A549 (cell line): ENCODE measurements around the gene ASTL. TPM values are rescaled to one million over a fixed set of nuclear protein-coding genes. Genes with fewer than 3 reads are reported as not detected.
A peak's percentile ranks its signal among the peaks of the same experiment; 100 is the strongest.

Experiments
- ATAC-seq, 2 experiments: fragments of 200-7000 bp in 1 of 2; fragments of >200 bp in 1 of 2; cut with Nextera tagmentation in 1 of 2; cut with Tn5 transposase in 1 of 2; 3 replicates each; pipeline versions ENCODE4 v1.8.0 to v1.9.1; 2018 to 2020; ENCODE audit warnings: mild to moderate bottlenecking in 1 of 2, moderate library complexity in 1 of 2
- CTCF ChIA-PET: fragments of 300-600 bp; sonication (Branson Sonifier 250); formaldehyde crosslinking; extraction: SDS; loops from one replicate; lab custom pipeline; 2021; ENCODE audit warnings: antibody characterized with exemption, inconsistent platforms; lab: Yijun Ruan, JAX
- POLR2A ChIA-PET: fragments of 350-600 bp; formaldehyde crosslinking; extraction: SDS; loops from one replicate; lab custom pipeline; 2021; ENCODE audit warnings: antibody characterized with exemption, inconsistent platforms; lab: Yijun Ruan, JAX
- DNase-seq, 2 experiments: peaks; one replicate each; pipeline versions ENCODE4 v3.0.0 to v3.0.0-alpha.2; 2011 to 2016; ENCODE audit warnings: low read depth in 1 of 2, low spot score in 1 of 2
- FAIRE-seq: peaks from 2 replicates; lab custom pipeline; 2011; peaks lifted over from hg19 to GRCh38; lab: Jason Lieb, UNC
- H3K27ac ChIP-seq, 2 experiments: fragments of >200 bp; sonication (Bioruptor Twin); formaldehyde crosslinking; 3 replicates each; pipeline ENCODE4 v1.5.1; 2016 to 2017
- H3K4me1 ChIP-seq: fragments of >200 bp; sonication (Bioruptor Twin); formaldehyde crosslinking; 3 replicates; pipeline ENCODE4 v1.6.1; 2016
- H3K4me2 ChIP-seq: fragments of >200 bp; sonication (Bioruptor Twin); formaldehyde crosslinking; 3 replicates; pipeline ENCODE4 v1.6.1; 2016
- H3K4me3 ChIP-seq: fragments of >200 bp; sonication (Bioruptor Twin); formaldehyde crosslinking; 3 replicates; pipeline ENCODE4 v1.5.1; 2016
- H3K9me3 ChIP-seq: fragments of >200 bp; sonication (Bioruptor Twin); formaldehyde crosslinking; 3 replicates; pipeline ENCODE4 v1.6.1; 2016
- BHLHE40 ChIP-seq: IDR thresholded peaks from 2 replicates; pipeline ENCODE4 v1.6.1; 2012; ENCODE audit warnings: low read depth, low read length, inconsistent platforms
- CBX2 ChIP-seq: fragments of 200-600 bp; sonication (generic); IDR thresholded peaks from 2 replicates; pipeline ENCODE4 v1.6.1; 2016; ENCODE audit warnings: low read depth, mild to moderate bottlenecking, borderline replicate concordance
- GATA3 ChIP-seq: IDR thresholded peaks from 2 replicates; pipeline ENCODE4 v1.6.1; 2012; ENCODE audit warnings: borderline replicate concordance
- HOXA7 ChIP-seq: fragments of 250-450 bp; sonication (Bioruptor Pico); IDR thresholded peaks from 2 replicates; pipeline ENCODE4 v1.5.0; 2020; ENCODE audit warnings: mild to moderate bottlenecking, moderate library complexity
- HOXB13 ChIP-seq: fragments of 250-450 bp; sonication (Bioruptor Pico); IDR thresholded peaks from 2 replicates; pipeline ENCODE4 v1.5.0; 2020; ENCODE audit warnings: low read depth, mild to moderate bottlenecking, moderate library complexity
- JUN ChIP-seq, 2 experiments: fragments of >200 bp; sonication (Bioruptor Twin); formaldehyde crosslinking; IDR thresholded peaks; 2 replicates in 1 of 2; 3 replicates in 1 of 2; pipeline ENCODE4 v1.6.1; 2016 to 2017
- JUNB ChIP-seq: fragments of >200 bp; sonication (Bioruptor Twin); formaldehyde crosslinking; IDR thresholded peaks from 2 replicates; pipeline ENCODE4 v1.6.1; 2016
- KDM5A ChIP-seq: fragments of 200-600 bp; sonication (generic); IDR thresholded peaks from 2 replicates; pipeline ENCODE4 v1.6.1; 2016; ENCODE audit warnings: antibody characterized with exemption, mild to moderate bottlenecking
- NR3C1 ChIP-seq: fragments of >200 bp; sonication (Bioruptor Twin); formaldehyde crosslinking; IDR thresholded peaks from 3 replicates; pipeline ENCODE4 v1.6.1; 2017
- PHF8 ChIP-seq: fragments of 200-600 bp; sonication (generic); IDR thresholded peaks from 2 replicates; pipeline ENCODE4 v1.6.1; 2016; ENCODE audit warnings: low read depth, mild to moderate bottlenecking, antibody characterized with exemption, moderate library complexity, borderline replicate concordance
- POLR2A ChIP-seq: IDR thresholded peaks from 2 replicates; pipeline ENCODE4 v1.6.1; 2012; ENCODE audit warnings: mild to moderate bottlenecking, low read length
- POLR2AphosphoS2 ChIP-seq: conservative IDR thresholded peaks from 2 replicates; pipeline ENCODE4 v1.6.1; 2012; ENCODE audit warnings: low read length, improper control_type of control experiment, inconsistent platforms
- TP53 ChIP-seq: fragments of 250-450 bp; sonication (Bioruptor Pico); IDR thresholded peaks from 2 replicates; pipeline ENCODE4 v1.5.0; 2021; ENCODE audit warnings: mild to moderate bottlenecking, moderate library complexity
- ZNF302 ChIP-seq: fragments of 250-450 bp; sonication (Bioruptor Pico); IDR thresholded peaks from 2 replicates; pipeline ENCODE4 v1.9.0; 2021; ENCODE audit warnings: inconsistent platforms, mild to moderate bottlenecking, moderate library complexity
- WGBS: methylation state at CpG from one replicate; pipeline ENCODE4 v1.1.6; 2017; ENCODE audit errors: missing lambda C conversion rate; 5-methylcytosine and 5-hydroxymethylcytosine counted together
- polyA plus RNA-seq, 4 experiments: library from polyadenylated mRNA; depleted of rRNA in 3 of 4; stranded (reverse); fragments of >200 nt; fragmentation: RNase III in 1 of 4; extraction: RNeasy Plus Mini Kit Qiagen cat#74134 plus additional on column Dnase treatment in 1 of 4; gene quantifications; 2 replicates in 3 of 4; 3 replicates in 1 of 4; pipeline ENCODE4 v1.2.3, GENCODE V29; 2011 to 2017
- TF ChIP-seq, protein P1 (sequence below): fragments of >200 bp; sonication (Bioruptor Twin); formaldehyde crosslinking; IDR thresholded peaks from 3 replicates; pipeline ENCODE4 v1.6.1; 2016
- TF ChIP-seq, protein P2 (sequence below): fragments of 200-600 bp; sonication (generic); IDR thresholded peaks from 2 replicates; pipeline ENCODE4 v1.6.1; 2016; ENCODE audit warnings: antibody characterized with exemption, mild to moderate bottlenecking, moderate library complexity
- TF ChIP-seq, protein P3 (sequence below): fragments of 450-650 bp; IDR thresholded peaks from 2 replicates; pipeline ENCODE4 v1.6.1; 2014; ENCODE audit warnings: antibody characterized with exemption
- TF ChIP-seq, protein P4 (sequence below): IDR thresholded peaks from 2 replicates; pipeline ENCODE4 v1.6.1; 2012

ASTL gene
- polyA plus RNA-seq, 2 of the 4 experiments (the other 2 are of a cell fraction), result not detected

DNA sequence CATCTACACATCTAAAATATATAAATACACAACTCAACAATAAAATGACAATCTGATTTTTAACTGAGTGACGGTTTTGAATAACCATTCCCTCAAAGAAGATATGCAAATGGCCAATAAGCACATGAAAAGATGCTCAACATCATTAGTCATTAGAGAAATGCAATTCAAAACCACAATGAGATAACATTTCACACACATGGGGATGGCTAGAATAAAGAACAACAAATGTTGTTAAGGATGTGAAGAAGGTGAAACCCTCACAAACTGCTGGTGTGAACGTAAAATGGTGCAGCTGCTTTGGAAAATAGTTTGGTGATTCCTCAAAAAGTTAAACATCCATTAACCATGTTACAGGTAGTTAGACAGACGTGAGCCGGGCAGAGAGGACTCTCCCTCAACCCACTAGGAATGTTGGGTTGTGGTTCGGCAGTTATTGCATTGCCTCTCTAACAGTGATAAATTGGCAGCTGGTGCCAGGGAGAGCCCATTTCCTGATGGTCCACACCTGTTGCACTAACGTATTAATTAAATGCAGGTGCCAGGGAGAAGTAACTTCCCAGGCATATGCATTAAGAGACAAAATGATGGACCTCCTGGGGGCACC is 29.2 kb upstream of the ASTL start (continued):
- TF ChIP-seq PHF8 (no peak), TP53 (CRISPR knock-in tag) (no peak), KDM5A (no peak), HOXA7 (CRISPR knock-in tag) (no peak), POLR2AphosphoS2 (no peak)
- TF ChIP-seq, protein P1, sequence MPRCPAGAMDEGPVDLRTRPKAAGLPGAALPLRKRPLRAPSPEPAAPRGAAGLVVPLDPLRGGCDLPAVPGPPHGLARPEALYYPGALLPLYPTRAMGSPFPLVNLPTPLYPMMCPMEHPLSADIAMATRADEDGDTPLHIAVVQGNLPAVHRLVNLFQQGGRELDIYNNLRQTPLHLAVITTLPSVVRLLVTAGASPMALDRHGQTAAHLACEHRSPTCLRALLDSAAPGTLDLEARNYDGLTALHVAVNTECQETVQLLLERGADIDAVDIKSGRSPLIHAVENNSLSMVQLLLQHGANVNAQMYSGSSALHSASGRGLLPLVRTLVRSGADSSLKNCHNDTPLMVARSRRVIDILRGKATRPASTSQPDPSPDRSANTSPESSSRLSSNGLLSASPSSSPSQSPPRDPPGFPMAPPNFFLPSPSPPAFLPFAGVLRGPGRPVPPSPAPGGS, result no peak
- TF ChIP-seq, protein P2, sequence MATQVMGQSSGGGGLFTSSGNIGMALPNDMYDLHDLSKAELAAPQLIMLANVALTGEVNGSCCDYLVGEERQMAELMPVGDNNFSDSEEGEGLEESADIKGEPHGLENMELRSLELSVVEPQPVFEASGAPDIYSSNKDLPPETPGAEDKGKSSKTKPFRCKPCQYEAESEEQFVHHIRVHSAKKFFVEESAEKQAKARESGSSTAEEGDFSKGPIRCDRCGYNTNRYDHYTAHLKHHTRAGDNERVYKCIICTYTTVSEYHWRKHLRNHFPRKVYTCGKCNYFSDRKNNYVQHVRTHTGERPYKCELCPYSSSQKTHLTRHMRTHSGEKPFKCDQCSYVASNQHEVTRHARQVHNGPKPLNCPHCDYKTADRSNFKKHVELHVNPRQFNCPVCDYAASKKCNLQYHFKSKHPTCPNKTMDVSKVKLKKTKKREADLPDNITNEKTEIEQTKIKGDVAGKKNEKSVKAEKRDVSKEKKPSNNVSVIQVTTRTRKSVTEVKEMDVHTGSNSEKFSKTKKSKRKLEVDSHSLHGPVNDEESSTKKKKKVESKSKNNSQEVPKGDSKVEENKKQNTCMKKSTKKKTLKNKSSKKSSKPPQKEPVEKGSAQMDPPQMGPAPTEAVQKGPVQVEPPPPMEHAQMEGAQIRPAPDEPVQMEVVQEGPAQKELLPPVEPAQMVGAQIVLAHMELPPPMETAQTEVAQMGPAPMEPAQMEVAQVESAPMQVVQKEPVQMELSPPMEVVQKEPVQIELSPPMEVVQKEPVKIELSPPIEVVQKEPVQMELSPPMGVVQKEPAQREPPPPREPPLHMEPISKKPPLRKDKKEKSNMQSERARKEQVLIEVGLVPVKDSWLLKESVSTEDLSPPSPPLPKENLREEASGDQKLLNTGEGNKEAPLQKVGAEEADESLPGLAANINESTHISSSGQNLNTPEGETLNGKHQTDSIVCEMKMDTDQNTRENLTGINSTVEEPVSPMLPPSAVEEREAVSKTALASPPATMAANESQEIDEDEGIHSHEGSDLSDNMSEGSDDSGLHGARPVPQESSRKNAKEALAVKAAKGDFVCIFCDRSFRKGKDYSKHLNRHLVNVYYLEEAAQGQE, result no peak
- TF ChIP-seq, all 56 proteins: peak for 0

DNA sequence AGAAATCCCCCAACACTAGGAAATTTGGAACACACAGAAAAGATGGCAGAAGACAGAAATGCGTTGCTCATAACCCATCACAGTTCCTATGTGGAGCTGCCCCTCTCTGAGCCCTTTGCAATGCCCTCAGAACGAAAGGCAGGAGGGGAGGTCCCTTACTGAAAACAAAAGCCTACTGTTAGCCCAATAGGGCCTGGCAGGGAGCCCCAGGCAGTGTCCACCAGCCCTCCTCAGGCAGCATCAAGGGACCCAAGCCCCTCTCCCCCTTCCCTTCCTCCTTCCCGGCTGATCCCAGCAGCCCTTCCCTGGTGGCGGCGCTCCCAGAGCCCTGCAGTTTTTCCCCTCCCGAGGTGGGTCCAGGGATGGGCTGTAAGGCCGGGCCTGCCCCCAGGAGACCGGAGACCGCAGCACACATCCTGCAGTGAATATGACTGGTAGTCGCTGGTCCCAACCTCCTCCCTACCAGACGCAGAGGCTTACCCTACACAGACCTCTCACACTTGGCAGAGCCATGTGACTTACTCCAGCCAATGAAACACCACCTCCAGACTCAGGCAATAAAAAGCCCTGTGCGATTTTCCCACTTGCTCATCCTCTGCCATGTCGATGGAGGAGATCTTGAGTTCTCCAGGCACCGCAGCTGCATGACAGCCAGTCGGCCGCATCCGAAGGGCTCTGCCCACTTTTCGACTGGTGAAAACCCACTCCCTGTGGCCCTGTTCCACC is 26.3 kb upstream of the ASTL start:
- Histone ChIP-seq H3K9me3 (no peaks in the 10 kb centered on the region), H3K4me2 (no peak overlapping the region), H3K4me3 (no peak overlapping the region), H3K27ac (no peak overlapping the region), H3K4me1 (no peaks in the 10 kb centered on the region)
- DNase-seq (no peak), FAIRE-seq (no peak), ATAC-seq (peak; percentile 30 to 61; a peak in 4 of 6 replicates)
- ChIA-PET CTCF (interaction anchor here (0.9 to 2.9 kb wide), 3 partner anchors 9 to 62 kb away, joined by 3 to 14 read pairs (median 3); partner anchors contain the start of gene ASTL), POLR2A (no interaction called here)
- WGBS, result 81% methylated on average over 18 of the region's 18 CpGs
- TF ChIP-seq, protein P3, sequence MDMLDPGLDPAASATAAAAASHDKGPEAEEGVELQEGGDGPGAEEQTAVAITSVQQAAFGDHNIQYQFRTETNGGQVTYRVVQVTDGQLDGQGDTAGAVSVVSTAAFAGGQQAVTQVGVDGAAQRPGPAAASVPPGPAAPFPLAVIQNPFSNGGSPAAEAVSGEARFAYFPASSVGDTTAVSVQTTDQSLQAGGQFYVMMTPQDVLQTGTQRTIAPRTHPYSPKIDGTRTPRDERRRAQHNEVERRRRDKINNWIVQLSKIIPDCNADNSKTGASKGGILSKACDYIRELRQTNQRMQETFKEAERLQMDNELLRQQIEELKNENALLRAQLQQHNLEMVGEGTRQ, result 0 out of 2 replicates have a peak, but pooled peaks have one; percentile 31
- no peak for TF ChIP-seq CBX2

DNA sequence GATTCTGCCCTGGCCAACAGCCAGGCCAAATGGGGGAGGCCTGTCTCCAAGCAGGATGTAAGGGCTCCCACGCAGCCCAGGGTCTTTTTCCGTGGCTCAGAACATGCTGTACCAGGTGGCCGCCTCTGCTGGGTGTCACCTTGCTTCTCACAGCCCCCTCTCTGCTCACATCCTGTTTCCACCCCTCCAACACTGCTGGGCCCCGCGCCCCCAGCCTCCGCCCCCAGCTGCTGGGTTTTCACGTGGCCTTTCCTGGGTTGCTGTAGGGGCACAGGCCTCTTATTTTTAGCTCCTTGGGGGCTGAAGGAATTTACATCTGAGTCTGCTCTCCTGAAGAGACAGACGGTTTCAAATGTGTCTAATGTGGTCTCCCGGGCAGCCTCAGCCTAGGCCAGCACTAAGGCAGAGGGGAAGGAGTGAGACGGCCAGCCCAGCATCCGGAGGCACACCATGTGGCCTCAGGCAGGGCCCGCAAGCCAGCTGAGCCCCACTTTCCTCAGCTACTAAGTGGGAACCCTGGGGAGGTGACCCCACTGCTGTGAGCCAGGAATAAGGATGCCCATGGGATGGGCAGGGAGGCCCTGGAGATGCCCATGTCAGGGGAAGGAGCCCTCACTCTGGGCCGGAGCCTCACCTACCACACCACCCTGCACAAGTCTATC is 25.6 kb upstream of the ASTL start:
- no peak overlapping the region for H3K4me2 ChIP-seq
- 84% methylated on average over 10 of the region's 13 CpGs for WGBS
- no peaks in the 10 kb centered on the region for H3K4me1 ChIP-seq
- ATAC-seq, result peak in 1 of 2 experiments; percentile 30; a peak in 1 of 6 replicates
- POLR2A ChIA-PET, result no interaction called here
- CTCF ChIA-PET, result interaction anchor here (0.6 to 2.9 kb wide), 5 partner anchors 10 to 189 kb away, joined by 3 to 14 read pairs (median 3); partner anchors contain the start of gene ASTL
- no peaks in the 10 kb centered on the region for H3K9me3 ChIP-seq
- no peak for FAIRE-seq
- no peak overlapping the region for H3K4me3 ChIP-seq
- TF ChIP-seq JUNB (no peak), JUN (IDR thresholded peaks at IDR 0.05) (no peak), ZNF302 (CRISPR knock-in tag) (no peak), HOXB13 (no peak), POLR2A (no peak), BHLHE40 (no peak), NR3C1 (no peak), GATA3 (no peak)
- TF ChIP-seq, protein P4, sequence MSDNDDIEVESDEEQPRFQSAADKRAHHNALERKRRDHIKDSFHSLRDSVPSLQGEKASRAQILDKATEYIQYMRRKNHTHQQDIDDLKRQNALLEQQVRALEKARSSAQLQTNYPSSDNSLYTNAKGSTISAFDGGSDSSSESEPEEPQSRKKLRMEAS, result no peak
- TF ChIP-seq, all 56 proteins: peak for 0
- no peak overlapping the region for H3K27ac ChIP-seq
- no peak for DNase-seq
